Mammary epithelial cell (primary cell): ENCODE results near the gene EIF3J.
"Not testable (repeated sequence)": the region's sequence is repeated elsewhere in the genome, so short reads cannot be mapped to it uniquely, and the experiment has no call there.

Experiments
- CTCF ChIP-seq, 2 donors: IDR thresholded peaks in 1 of 2; conservative IDR thresholded peaks in 1 of 2; 2 replicates each; pipeline ENCODE4 v1.5.1; 2011 to 2012; ENCODE audit warnings: inconsistent platforms in 2 of 2, low read length in 2 of 2, mild to moderate bottlenecking in 2 of 2, control low read depth in 1 of 2, low read depth in 1 of 2; ENCODE audit not compliant: insufficient read depth in 1 of 2; ENCODE audit errors: extremely low read depth in 1 of 2
- EZH2 ChIP-seq: IDR thresholded peaks from 2 replicates; pipeline ENCODE4 v1.6.1; 2012; ENCODE audit warnings: low read length, inconsistent platforms, borderline replicate concordance

GRCh38 chr15:44560926-44561325 lies 24.0 kb downstream of the EIF3J start:
- TF ChIP-seq EZH2; CTCF (conservative IDR thresholded peaks at IDR 0.05 in 1 of 2, IDR thresholded peaks at IDR 0.05 in 1 of 2; ENCODE audit: extremely low read depth in 1 of 2, insufficient read depth in 1 of 2, low read depth in 1 of 2, low read length in 2 of 2): not testable (repeated sequence)
